ENCODE results near the gene PRKG1.

DNA sequence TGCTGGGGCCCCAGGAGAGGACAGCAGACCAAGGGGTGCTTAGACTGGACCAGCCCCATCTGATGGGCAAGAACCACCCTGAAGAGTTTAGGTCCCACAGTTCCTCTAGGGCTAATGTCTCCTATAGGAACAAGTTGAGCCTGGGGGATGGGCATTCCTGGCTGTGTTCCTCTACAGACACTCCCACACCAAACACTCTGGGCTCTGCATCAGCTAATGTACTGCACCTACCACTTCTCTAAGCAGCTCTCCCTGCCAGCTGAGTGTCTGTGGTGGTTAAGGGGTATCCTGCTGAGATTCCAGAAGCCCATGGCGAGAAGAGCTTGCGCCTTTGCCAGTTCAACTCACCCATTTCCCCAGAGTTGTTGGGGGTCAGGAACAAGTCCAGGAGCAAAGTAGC lies 909.2 kb downstream of the PRKG1 start:
- TF ChIP-seq, protein P1, sequence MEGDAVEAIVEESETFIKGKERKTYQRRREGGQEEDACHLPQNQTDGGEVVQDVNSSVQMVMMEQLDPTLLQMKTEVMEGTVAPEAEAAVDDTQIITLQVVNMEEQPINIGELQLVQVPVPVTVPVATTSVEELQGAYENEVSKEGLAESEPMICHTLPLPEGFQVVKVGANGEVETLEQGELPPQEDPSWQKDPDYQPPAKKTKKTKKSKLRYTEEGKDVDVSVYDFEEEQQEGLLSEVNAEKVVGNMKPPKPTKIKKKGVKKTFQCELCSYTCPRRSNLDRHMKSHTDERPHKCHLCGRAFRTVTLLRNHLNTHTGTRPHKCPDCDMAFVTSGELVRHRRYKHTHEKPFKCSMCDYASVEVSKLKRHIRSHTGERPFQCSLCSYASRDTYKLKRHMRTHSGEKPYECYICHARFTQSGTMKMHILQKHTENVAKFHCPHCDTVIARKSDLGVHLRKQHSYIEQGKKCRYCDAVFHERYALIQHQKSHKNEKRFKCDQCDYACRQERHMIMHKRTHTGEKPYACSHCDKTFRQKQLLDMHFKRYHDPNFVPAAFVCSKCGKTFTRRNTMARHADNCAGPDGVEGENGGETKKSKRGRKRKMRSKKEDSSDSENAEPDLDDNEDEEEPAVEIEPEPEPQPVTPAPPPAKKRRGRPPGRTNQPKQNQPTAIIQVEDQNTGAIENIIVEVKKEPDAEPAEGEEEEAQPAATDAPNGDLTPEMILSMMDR (IDR thresholded peaks at IDR 0.05): no peak
- TF ChIP-seq POLR2A (IDR thresholded peaks at IDR 0.05): no peak

Data from Peyer's patch (tissue), 4 donors.